GM08714 (cell line): ENCODE results near the gene SPRR3.

Source experiments
- H3K4me3 ChIP-seq: fragments of 200-500 bp; sonication (Bioruptor generic); 2 replicates; pipeline ENCODE4 v1.5.1; 2014; ENCODE audit warnings: mild to moderate bottlenecking, low read length, inconsistent platforms
- ZNF274 ChIP-seq: IDR thresholded peaks from 2 replicates; pipeline ENCODE4 v1.6.1; 2012; ENCODE audit warnings: mild to moderate bottlenecking, low read depth, low read length

The SPRR3 gene, protein sequence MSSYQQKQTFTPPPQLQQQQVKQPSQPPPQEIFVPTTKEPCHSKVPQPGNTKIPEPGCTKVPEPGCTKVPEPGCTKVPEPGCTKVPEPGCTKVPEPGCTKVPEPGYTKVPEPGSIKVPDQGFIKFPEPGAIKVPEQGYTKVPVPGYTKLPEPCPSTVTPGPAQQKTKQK

GRCh38 chr1:153001382-153001781, at the start of gene SPRR3:
SPRR3 (plus strand) TSS chr1:153001749; CDS start chr1:153003021, 1,272 bp downstream.
- no peak within 1 kb of the TSS for H3K4me3 ChIP-seq
- TF ChIP-seq ZNF274 = no peak

DNA sequence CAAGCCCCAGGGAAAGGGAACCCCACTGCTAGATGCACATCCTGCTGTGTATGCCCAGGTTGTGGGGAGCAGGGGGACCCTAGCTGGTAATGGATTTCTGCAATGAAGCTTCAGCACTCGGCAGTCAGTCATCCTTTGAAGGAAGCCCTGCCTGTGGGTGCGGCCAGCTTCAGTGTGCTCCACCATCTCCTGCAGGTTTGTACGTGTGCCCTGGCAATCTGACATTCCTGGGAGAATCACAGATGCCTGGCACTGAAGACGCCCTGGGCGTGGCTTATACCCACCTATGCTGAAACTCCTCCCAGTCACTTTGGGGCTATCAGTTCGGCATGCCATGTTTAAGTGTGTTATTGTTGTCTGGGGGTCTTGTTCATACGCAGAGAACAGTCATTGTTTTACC, 47.8 kb upstream of the SPRR3 start:
- no peak for TF ChIP-seq ZNF274
- no peak overlapping the region for H3K4me3 ChIP-seq

GRCh38 chr1:152954436-152954835, 47.1 kb upstream of the SPRR3 start:
- TF ChIP-seq ZNF274 = no peak
- H3K4me3 ChIP-seq = no peak overlapping the region

- TF ChIP-seq ZNF274 = no peak
- H3K4me3 ChIP-seq = no peak overlapping the region
Measured at GRCh38 chr1:152957561-152957960, 44.0 kb upstream of the SPRR3 start.

GRCh38 chr1:152959273-152959672, 42.3 kb upstream of the SPRR3 start:
- TF ChIP-seq ZNF274 = no peak
- H3K4me3 ChIP-seq = no peak overlapping the region

- H3K4me3 ChIP-seq = no peak overlapping the region
- TF ChIP-seq ZNF274 = no peak
Measured at GRCh38 chr1:152959801-152960451, 41.6 kb upstream of the SPRR3 start.

GRCh38 chr1:152960452-152961044, 41.0 kb upstream of the SPRR3 start:
- no peak overlapping the region for H3K4me3 ChIP-seq
- TF ChIP-seq ZNF274 = no peak

- no peak overlapping the region for H3K4me3 ChIP-seq
Measured at GRCh38 chr1:152961226-152961891, 40.2 kb upstream of the SPRR3 start.

GRCh38 chr1:152962876-152963415, 38.6 kb upstream of the SPRR3 start:
- TF ChIP-seq ZNF274 = no peak
- H3K4me3 ChIP-seq = no peak overlapping the region

More at GRCh38 chr1:152961226-152961891, 40.2 kb upstream of the SPRR3 start:
- TF ChIP-seq ZNF274 = no peak

- no peak for TF ChIP-seq ZNF274
- no peak overlapping the region for H3K4me3 ChIP-seq
Measured at GRCh38 chr1:152964536-152964935, 37.0 kb upstream of the SPRR3 start.

GRCh38 chr1:152965853-152966252, 35.7 kb upstream of the SPRR3 start:
- no peak for TF ChIP-seq ZNF274

GRCh38 chr1:152967201-152967600, 34.3 kb upstream of the SPRR3 start:
- TF ChIP-seq ZNF274 = no peak
- H3K4me3 ChIP-seq = no peak overlapping the region

More at GRCh38 chr1:152965853-152966252, 35.7 kb upstream of the SPRR3 start:
- no peak overlapping the region for H3K4me3 ChIP-seq

DNA sequence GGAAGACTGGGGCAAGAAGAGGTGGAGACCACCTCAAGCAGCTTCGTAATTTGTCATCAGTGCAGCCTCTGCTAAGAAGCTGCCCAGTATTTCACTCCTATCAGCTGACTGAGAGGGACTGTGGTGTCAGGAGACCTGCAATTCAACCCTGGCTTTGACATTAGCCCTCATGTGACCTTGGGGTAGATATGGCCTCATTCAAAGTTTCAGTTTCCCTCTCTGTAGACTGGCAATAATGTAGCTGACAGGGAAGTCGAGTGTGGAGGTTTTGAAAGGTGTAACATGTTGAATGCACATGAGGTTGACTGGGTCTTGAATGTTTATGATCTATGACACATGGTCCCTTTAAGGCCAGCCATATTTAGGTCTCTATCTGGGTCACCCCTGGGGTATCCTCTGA, 33.3 kb upstream of the SPRR3 start:
- H3K4me3 ChIP-seq = no peak overlapping the region
- no peak for TF ChIP-seq ZNF274

- no peak for TF ChIP-seq ZNF274
- H3K4me3 ChIP-seq = no peak overlapping the region
Measured at GRCh38 chr1:152969036-152969435, 32.5 kb upstream of the SPRR3 start.
